K562 (cell line): Measurements from ENCODE around the gene LAMB1. TPM values are rescaled to one million over a fixed set of nuclear protein-coding genes. Genes with fewer than 3 reads are reported as not detected.
A peak's percentile ranks its signal among the peaks of the same experiment; 100 is the strongest.

Source experiments
- ATAC-seq: fragments of 200-7000 bp; cut with Tn5 transposase; 3 replicates; pipeline ENCODE4 v1.9.1; 2020; ENCODE audit warnings: moderate library complexity
- BruUV-seq: library from RNA; stranded (reverse); fragments of 400-500 nt; replicated peaks from 2 replicates; lab custom pipeline; 2021; lab: Mats Ljungman, UMichigan
- CTCF ChIA-PET: fragments of 300-600 bp; formaldehyde crosslinking; extraction: SDS; loops from one replicate; lab custom pipeline; 2021; ENCODE audit warnings: low intra/inter-chr PET ratio; lab: Yijun Ruan, JAX
- POLR2A ChIA-PET: fragments of 300-600, 350-650 bp; sonication (Branson Sonifier 250); formaldehyde crosslinking; extraction: SDS; loops from one replicate; lab custom pipeline; 2021; ENCODE audit warnings: antibody characterized with exemption, inconsistent platforms; lab: Yijun Ruan, JAX
- DNase-seq, 4 experiments: peaks; one replicate each; pipeline versions ENCODE4 v3.0.0 to v3.0.0-alpha.2; 2011 to 2018; ENCODE audit warnings: low spot score in 3 of 4, mixed read lengths in 3 of 4; ENCODE audit errors: extremely low read depth in 1 of 4
- FAIRE-seq: peaks from 2 replicates; lab custom pipeline; 2011; peaks lifted over from hg19 to GRCh38; lab: Jason Lieb, UNC
- H2AFZ ChIP-seq: 2 replicates; pipeline ENCODE4 v1.6.0; 2011; ENCODE audit warnings: low read depth, low read length, control low read depth, inconsistent platforms
- H3K27ac ChIP-seq: fragments of 200-600 bp; 3 replicates; pipeline ENCODE4 v1.8.0; 2011; ENCODE audit warnings: low read depth, mild to moderate bottlenecking, control low read depth, inconsistent platforms, low read length, moderate library complexity, mixed read lengths; ENCODE audit errors: extremely low read depth
- H3K27me3 ChIP-seq, 2 experiments: fragments of 300-600 bp in 1 of 2; 2 replicates in 1 of 2; 3 replicates in 1 of 2; pipeline versions ENCODE4 v1.6.0 to v1.8.0; 2011; ENCODE audit warnings: inconsistent platforms in 2 of 2, low read length in 2 of 2, mild to moderate bottlenecking in 1 of 2, mixed read lengths in 1 of 2, moderate library complexity in 1 of 2; ENCODE audit not compliant: control insufficient read depth in 2 of 2, insufficient read depth in 2 of 2
- H3K36me3 ChIP-seq: fragments of 300-600 bp; 3 replicates; pipeline ENCODE4 v1.8.0; 2011; ENCODE audit warnings: mild to moderate bottlenecking, low read length, inconsistent platforms; ENCODE audit not compliant: control insufficient read depth, insufficient read depth
- H3K4me1 ChIP-seq, 2 experiments: fragments of 200-600 bp in 1 of 2; replicated peaks in 1 of 2; 2 replicates in 1 of 2; 3 replicates in 1 of 2; pipeline versions ENCODE4 v1.5.1 to v1.8.0; 2011; ENCODE audit warnings: inconsistent platforms in 2 of 2, low read length in 2 of 2, mild to moderate bottlenecking in 1 of 2, mixed read lengths in 1 of 2, moderate library complexity in 1 of 2; ENCODE audit not compliant: control insufficient read depth in 2 of 2, insufficient read depth in 2 of 2
- H3K4me2 ChIP-seq: 2 replicates; pipeline ENCODE4 v1.6.1; 2011; ENCODE audit warnings: low read length, control low read depth, inconsistent platforms, mixed read lengths; ENCODE audit not compliant: insufficient read depth
- H3K4me3 ChIP-seq: fragments of 200-600 bp; sonication (generic), shearing (Covaris generic); 2 replicates; pipeline ENCODE4 v1.5.1; 2016; ENCODE audit warnings: control low read depth, inconsistent platforms
- H3K79me2 ChIP-seq: fragments of 200-600 bp; 3 replicates; pipeline ENCODE4 v1.8.0; 2011; ENCODE audit warnings: low read length, inconsistent platforms; ENCODE audit not compliant: control insufficient read depth, insufficient read depth
- H3K9ac ChIP-seq, 2 experiments: 2 replicates each; pipeline versions ENCODE4 v1.6.0 to v1.6.1; 2011; ENCODE audit warnings: low read depth in 2 of 2, low read length in 2 of 2, control low read depth in 1 of 2, inconsistent platforms in 1 of 2, mild to moderate bottlenecking in 1 of 2, mixed read lengths in 1 of 2; ENCODE audit not compliant: insufficient read depth in 1 of 2
- H3K9me1 ChIP-seq: one replicate; pipeline ENCODE4 v1.6.0; 2011; ENCODE audit warnings: inconsistent platforms, mild to moderate bottlenecking, low read length, moderate library complexity; ENCODE audit not compliant: control insufficient read depth, insufficient read depth
- H3K9me3 ChIP-seq: replicated peaks from 2 replicates; pipeline ENCODE4 v1.5.1; 2011; ENCODE audit warnings: low read depth, low read length, inconsistent platforms; ENCODE audit not compliant: control insufficient read depth, insufficient read depth
- H4K20me1 ChIP-seq: replicated peaks from 2 replicates; pipeline ENCODE4 v1.6.1; 2011; ENCODE audit warnings: low read length, inconsistent platforms, mixed read lengths; ENCODE audit not compliant: control insufficient read depth, insufficient read depth
- RFX1 ChIP-seq: fragments of 450-650 bp; IDR thresholded peaks from 2 replicates; pipeline ENCODE4 v1.6.1; 2016; ENCODE audit warnings: mild to moderate bottlenecking, moderate library complexity
- ZC3H4 ChIP-seq: sonication (generic); formaldehyde crosslinking; IDR thresholded peaks from 2 replicates; pipeline ENCODE4 v1.9.0; 2021; ENCODE audit warnings: missing genetic modification reagents, borderline replicate concordance
- ZNF589 ChIP-seq: fragments of 200-800 bp; sonication (Bioruptor generic); IDR thresholded peaks from 2 replicates; pipeline ENCODE4 v1.6.1; 2016; ENCODE audit warnings: low read depth, missing genetic modification characterization, missing compliant biosample characterization
- WGBS: fragments of 100-300 bp; shearing (Covaris generic); methylation state at CpG from one replicate; pipeline ENCODE4 v1.1.6; 2016; ENCODE audit warnings: low coverage, mixed read lengths; ENCODE audit not compliant: insufficient coverage; ENCODE audit errors: missing lambda C conversion rate; 5-methylcytosine and 5-hydroxymethylcytosine counted together
- in situ Hi-C: fragments of 300-500 bp; cut with MboI; formaldehyde crosslinking; loops from 4 replicates; pipeline ENCODE4 v1.15.0; 2018; ENCODE audit warnings: inconsistent platforms, mixed read lengths
- intact Hi-C: fragments of 100-400 bp; cut with micrococcal nuclease; formaldehyde crosslinking; loops from 2 replicates; pipeline ENCODE4 v1.14.2; 2022
- polyA plus RNA-seq, 8 experiments: library from polyadenylated mRNA; depleted of rRNA in 4 of 8; stranded (reverse) in 5 of 8; unstranded in 3 of 8; fragments of >200 nt; fragmentation: Nextera tagmentation in 2 of 8; fragmentation: Illumina TruSeq in 1 of 8; extraction: Ambion mirVana in 2 of 8; extraction: Trizol in 1 of 8; gene quantifications; 2 replicates each; pipeline versions ENCODE4 v1.2.1 to v1.2.3, GENCODE V29; 2011 to 2014; ENCODE audit warnings: inconsistent platforms in 1 of 8, missing spikeins in 1 of 8
- total RNA-seq, 7 experiments: library from RNA; depleted of rRNA in 6 of 7; stranded (reverse); fragments of >200 nt in 6 of 7; fragmentation: Illumina TruSeq in 2 of 7; extraction: Trizol in 2 of 7; gene quantifications; 2 replicates each; pipeline versions ENCODE4 v1.2.1 to v1.2.3, GENCODE V29; 2011 to 2021; ENCODE audit warnings: low replicate concordance in 1 of 7

The LAMB1 gene
- total and polyA plus RNA-seq, 9 of the 15 experiments (the other 6 are each of a cell fraction or from before 2014, with no cell fraction given): 6.0 to 17.7 (median 12.3) TPM

GRCh38 chr7:108000875-108001763 lies 1.8 kb downstream of the LAMB1 start:
- Histone ChIP-seq H3K9ac (no peak overlapping the region), H3K9me3 (no peaks in the 10 kb centered on the region; the same call in 1 of the 2 replicates), H3K27ac (no peak overlapping the region), H3K4me3 (no peak overlapping the region), H2AFZ (no peak overlapping the region), H3K4me2 (no peak overlapping the region), H3K79me2 (no peaks in the 10 kb centered on the region), H4K20me1 (no peaks in the 10 kb centered on the region), H3K36me3 (no peaks in the 10 kb centered on the region), H3K27me3 (peaks cover 0 to 4% of the 10 kb centered on the region in 2 experiments; a peak in 1 of 5 replicates), H3K9me1 (no peaks in the 10 kb centered on the region), H3K4me1 (peaks cover 25 to 27% of the 10 kb centered on the region in 2 experiments)
- intact Hi-C loops (no loop called here), in situ Hi-C loops (no loop called here)
- ChIA-PET POLR2A (no interaction called here), CTCF (no interaction called here)
- TSS peak; percentile 18 for BruUV-seq
- WGBS: 88% methylated on average over 37 of the region's 37 CpGs
- no peak for FAIRE-seq
- DNase-seq: no peak
- TF ChIP-seq ZC3H4 (CRISPR knock-in tag) (0 out of 2 replicates have a peak, but pooled peaks have one; percentile 48), ZNF589 (CRISPR knock-in tag) (no peak), RFX1 (peak; percentile 59)
- no peak for ATAC-seq
